Activated CD8-positive, alpha-beta memory T cell treated with anti-CD3 and anti-CD28 coated beads, Interleukin-2, amount 50 U/mL, for 1 hour (primary cell): ENCODE data around the gene RAD51B.

Experiments used
- DNase-seq: peaks from one replicate; pipeline ENCODE4 v3.0.0-alpha.2; 2020; ENCODE audit errors: extremely low read depth

Gene RAD51B

GRCh38 chr14:68551045-68551683 lies 731.6 kb downstream of the RAD51B start:
- no peak for DNase-seq

GRCh38 chr14:68552075-68552474 lies 732.5 kb downstream of the RAD51B start:
- no peak for DNase-seq

GRCh38 chr14:68552602-68553001 lies 733.0 kb downstream of the RAD51B start:
- no peak for DNase-seq

GRCh38 chr14:68553311-68553710 lies 733.7 kb downstream of the RAD51B start:
- no peak for DNase-seq

GRCh38 chr14:68554231-68554630 lies 734.7 kb downstream of the RAD51B start:
- DNase-seq, result no peak

GRCh38 chr14:68556253-68556652 lies 736.7 kb downstream of the RAD51B start:
- DNase-seq, result no peak

- no peak for DNase-seq
Measured at GRCh38 chr14:68557648-68558047, 738.1 kb downstream of the RAD51B start.

- DNase-seq, result no peak
Measured at GRCh38 chr14:68558096-68558495, 738.5 kb downstream of the RAD51B start.

GRCh38 chr14:68559949-68560348 lies 740.4 kb downstream of the RAD51B start:
- DNase-seq, result no peak

- no peak for DNase-seq
Measured at GRCh38 chr14:68561531-68562007, 742.0 kb downstream of the RAD51B start.

- DNase-seq, result no peak
Measured at GRCh38 chr14:68562911-68563250, 743.3 kb downstream of the RAD51B start.

GRCh38 chr14:68563251-68564131 lies 743.9 kb downstream of the RAD51B start:
- no peak for DNase-seq

- no peak for DNase-seq
Measured at GRCh38 chr14:68564191-68564825, 744.7 kb downstream of the RAD51B start.

- no peak for DNase-seq
Measured at GRCh38 chr14:68564826-68565759, 745.5 kb downstream of the RAD51B start.

GRCh38 chr14:68566075-68566474 lies 746.5 kb downstream of the RAD51B start:
- no peak for DNase-seq

GRCh38 chr14:68568907-68569897 lies 749.6 kb downstream of the RAD51B start:
- DNase-seq, result no peak

GRCh38 chr14:68569970-68570409 lies 750.4 kb downstream of the RAD51B start:
- DNase-seq, result no peak

GRCh38 chr14:68571114-68571591 lies 751.6 kb downstream of the RAD51B start:
- DNase-seq, result no peak

GRCh38 chr14:68571928-68572525 lies 752.4 kb downstream of the RAD51B start:
- DNase-seq, result no peak

GRCh38 chr14:68573126-68573525 lies 753.5 kb downstream of the RAD51B start:
- DNase-seq, result no peak
